OCI-LY1 (cell line): ENCODE results near the gene CNTNAP4.

Experiments used
- H2AFZ ChIP-seq: fragments of 200-600 bp; sonication (generic), shearing (Covaris generic); 2 replicates; pipeline ENCODE4 v1.6.0; 2014; ENCODE audit warnings: antibody characterized with exemption, mild to moderate bottlenecking, low read length
- H3F3A ChIP-seq: fragments of 200-600 bp; sonication (generic), shearing (Covaris generic); 2 replicates; pipeline ENCODE4 v1.6.0; 2014; ENCODE audit warnings: mild to moderate bottlenecking, antibody characterized with exemption, low read length, moderate library complexity; ENCODE audit not compliant: insufficient read depth
- H3K27ac ChIP-seq: fragments of 200-600 bp; sonication (generic); 2 replicates; pipeline ENCODE4 v1.5.1; 2014; ENCODE audit warnings: low read length, mixed run types, mild to moderate bottlenecking, low read depth; ENCODE audit not compliant: poor library complexity, severe bottlenecking
- H3K27me3 ChIP-seq: fragments of 200-600 bp; sonication (generic); 2 replicates; pipeline ENCODE4 v1.6.0; 2014; ENCODE audit warnings: antibody characterized with exemption, mild to moderate bottlenecking, low read length, moderate library complexity; ENCODE audit not compliant: insufficient read depth
- H3K36me3 ChIP-seq: fragments of 200-600 bp; sonication (generic); 2 replicates; pipeline ENCODE4 v1.6.1; 2014; ENCODE audit warnings: mild to moderate bottlenecking, antibody characterized with exemption, low read length, moderate library complexity, mixed read lengths; ENCODE audit not compliant: insufficient read depth
- H3K4me1 ChIP-seq: fragments of 200-600 bp; sonication (generic); 2 replicates; pipeline ENCODE4 v1.5.1; 2014; ENCODE audit warnings: mild to moderate bottlenecking, low read length, moderate library complexity; ENCODE audit not compliant: insufficient read depth, severe bottlenecking
- H3K4me2 ChIP-seq: fragments of 200-600 bp; sonication (generic), shearing (Covaris generic); 2 replicates; pipeline ENCODE4 v1.6.1; 2014; ENCODE audit warnings: low read length
- H3K4me3 ChIP-seq: fragments of 200-600 bp; sonication (generic); 2 replicates; pipeline ENCODE4 v1.5.1; 2014; ENCODE audit warnings: low read length, low read depth, mild to moderate bottlenecking, mixed read lengths; ENCODE audit not compliant: poor library complexity, severe bottlenecking
- H3K79me2 ChIP-seq: fragments of 200-600 bp; shearing (Covaris generic); 2 replicates; pipeline ENCODE4 v1.6.1; 2016; ENCODE audit warnings: mixed run types, low read length, mixed read lengths; ENCODE audit not compliant: insufficient read depth
- H3K9ac ChIP-seq: fragments of 200-600 bp; sonication (generic), shearing (Covaris generic); 2 replicates; pipeline ENCODE4 v1.6.1; 2014; ENCODE audit warnings: mild to moderate bottlenecking, low read length, mixed read lengths
- H3K9me2 ChIP-seq: fragments of 200-600 bp; sonication (generic), shearing (Covaris generic); 2 replicates; pipeline ENCODE4 v1.6.1; 2014; ENCODE audit warnings: low read depth, mild to moderate bottlenecking, low read length, mixed read lengths
- H3K9me3 ChIP-seq: fragments of 200-600 bp; shearing (Covaris generic); 2 replicates; pipeline ENCODE4 v1.6.1; 2014; ENCODE audit warnings: low read length, mixed read lengths
- H4K20me1 ChIP-seq: fragments of 200-600 bp; sonication (generic), shearing (Covaris generic); 2 replicates; pipeline ENCODE4 v1.6.0; 2016; ENCODE audit warnings: mild to moderate bottlenecking, low read length; ENCODE audit not compliant: insufficient read depth
- EZH2 ChIP-seq: fragments of 200-600 bp; sonication (generic), shearing (Covaris generic); IDR thresholded peaks from 2 replicates; pipeline ENCODE4 v1.8.0; 2017; ENCODE audit warnings: borderline replicate concordance, mixed run types, mild to moderate bottlenecking, antibody characterized with exemption, low read length, moderate library complexity, mixed read lengths
- TF ChIP-seq, protein P1 (sequence below): fragments of 200-600 bp; sonication (generic), shearing (Covaris generic); IDR thresholded peaks from 2 replicates; pipeline ENCODE4 v1.5.1; 2017; ENCODE audit warnings: mild to moderate bottlenecking, antibody characterized with exemption, low read length, moderate library complexity, mixed read lengths

CNTNAP4 gene

DNA sequence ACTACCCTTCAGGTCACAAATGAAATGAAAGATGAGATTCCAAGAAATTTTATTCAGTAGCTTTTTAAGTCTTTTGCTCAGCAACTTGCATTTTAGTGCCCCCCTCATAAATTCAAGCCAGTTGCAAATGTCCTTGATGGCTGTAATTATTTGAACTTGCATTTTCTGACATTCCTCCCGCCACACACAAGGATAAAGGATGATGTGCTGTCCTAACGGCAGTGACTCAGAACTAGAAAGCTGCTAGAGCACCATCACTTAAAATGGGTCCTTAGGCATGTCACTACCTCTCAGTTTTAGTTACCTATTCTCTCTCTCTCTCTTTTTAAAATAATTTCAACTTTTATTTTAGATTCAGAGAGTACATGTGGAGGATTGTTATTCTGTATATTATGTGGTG, 306.7 kb downstream of the CNTNAP4 start:
- Histone ChIP-seq H3K4me1 (no peaks in the 10 kb centered on the region), H3K79me2 (no peaks in the 10 kb centered on the region), H3K27ac (no peak overlapping the region), H4K20me1 (no peaks in the 10 kb centered on the region), H3K9me3 (no peaks in the 10 kb centered on the region), H3K9ac (no peak overlapping the region), H3K36me3 (no peaks in the 10 kb centered on the region), H3F3A (no peaks in the 10 kb centered on the region), H3K9me2 (no peaks in the 10 kb centered on the region), H3K4me2 (no peak overlapping the region), H3K27me3 (no peaks in the 10 kb centered on the region), H2AFZ (no peak overlapping the region), H3K4me3 (no peak overlapping the region)
- TF ChIP-seq, protein P1, sequence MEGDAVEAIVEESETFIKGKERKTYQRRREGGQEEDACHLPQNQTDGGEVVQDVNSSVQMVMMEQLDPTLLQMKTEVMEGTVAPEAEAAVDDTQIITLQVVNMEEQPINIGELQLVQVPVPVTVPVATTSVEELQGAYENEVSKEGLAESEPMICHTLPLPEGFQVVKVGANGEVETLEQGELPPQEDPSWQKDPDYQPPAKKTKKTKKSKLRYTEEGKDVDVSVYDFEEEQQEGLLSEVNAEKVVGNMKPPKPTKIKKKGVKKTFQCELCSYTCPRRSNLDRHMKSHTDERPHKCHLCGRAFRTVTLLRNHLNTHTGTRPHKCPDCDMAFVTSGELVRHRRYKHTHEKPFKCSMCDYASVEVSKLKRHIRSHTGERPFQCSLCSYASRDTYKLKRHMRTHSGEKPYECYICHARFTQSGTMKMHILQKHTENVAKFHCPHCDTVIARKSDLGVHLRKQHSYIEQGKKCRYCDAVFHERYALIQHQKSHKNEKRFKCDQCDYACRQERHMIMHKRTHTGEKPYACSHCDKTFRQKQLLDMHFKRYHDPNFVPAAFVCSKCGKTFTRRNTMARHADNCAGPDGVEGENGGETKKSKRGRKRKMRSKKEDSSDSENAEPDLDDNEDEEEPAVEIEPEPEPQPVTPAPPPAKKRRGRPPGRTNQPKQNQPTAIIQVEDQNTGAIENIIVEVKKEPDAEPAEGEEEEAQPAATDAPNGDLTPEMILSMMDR: no peak
- TF ChIP-seq EZH2: no peak

DNA sequence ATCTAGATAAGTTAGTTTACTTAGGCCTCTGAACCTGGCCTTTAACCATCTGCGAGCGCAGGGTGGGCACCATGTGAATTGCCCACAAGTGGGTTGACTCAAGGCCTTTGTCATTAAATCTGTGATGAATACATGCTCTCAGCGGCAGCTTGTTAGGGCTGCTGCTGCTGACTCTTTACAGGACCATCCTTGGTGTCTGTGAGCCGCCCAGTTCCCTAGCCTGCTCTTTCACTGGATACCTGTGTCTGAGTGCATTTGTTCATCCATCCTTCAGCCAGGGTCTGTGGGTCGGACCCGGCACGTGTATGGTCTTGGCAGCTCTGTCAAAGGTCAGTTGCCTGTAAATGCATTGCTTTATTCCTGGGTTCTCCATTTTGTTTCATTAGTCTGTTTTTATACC, 321.3 kb downstream of the CNTNAP4 start:
- Histone ChIP-seq H2AFZ (no peak overlapping the region), H3F3A (no peaks in the 10 kb centered on the region), H3K4me3 (no peak overlapping the region), H3K9ac (no peak overlapping the region), H3K27ac (no peak overlapping the region), H3K4me1 (no peaks in the 10 kb centered on the region), H3K4me2 (no peak overlapping the region), H4K20me1 (no peaks in the 10 kb centered on the region), H3K9me2 (no peaks in the 10 kb centered on the region), H3K27me3 (no peaks in the 10 kb centered on the region), H3K79me2 (no peaks in the 10 kb centered on the region), H3K9me3 (no peaks in the 10 kb centered on the region), H3K36me3 (no peaks in the 10 kb centered on the region)
- TF ChIP-seq, protein P1: no peak
- TF ChIP-seq EZH2: no peak

GRCh38 chr16:76607317-76607716, 330.1 kb downstream of the CNTNAP4 start:
- TF ChIP-seq, protein P1: no peak
- TF ChIP-seq EZH2: no peak
- Histone ChIP-seq H3K9me2 (no peaks in the 10 kb centered on the region), H2AFZ (no peak overlapping the region), H3K9ac (no peak overlapping the region), H3K36me3 (no peaks in the 10 kb centered on the region), H3K79me2 (no peaks in the 10 kb centered on the region), H3K4me3 (no peak overlapping the region), H3K4me1 (no peaks in the 10 kb centered on the region), H3K4me2 (no peak overlapping the region), H3K9me3 (no peaks in the 10 kb centered on the region), H3K27ac (no peak overlapping the region), H3K27me3 (no peaks in the 10 kb centered on the region), H3F3A (no peaks in the 10 kb centered on the region; the same call in 1 of the 2 replicates), H4K20me1 (no peaks in the 10 kb centered on the region)
